Smooth muscle cell (in vitro differentiated cells): ENCODE results near the gene ZNF438. TPM values are rescaled to one million over a fixed set of nuclear protein-coding genes. Genes with fewer than 3 reads are reported as not detected.

Source experiments
- DNase-seq: peaks from one replicate; lab custom pipeline; 2025; ENCODE audit not compliant: unreplicated experiment; lab: John Stamatoyannopoulos, UW
- H2AFZ ChIP-seq: fragments of 200-600 bp; sonication (generic); 2 replicates; pipeline ENCODE4 v1.6.0; 2016; ENCODE audit warnings: antibody characterized with exemption, low read depth, mild to moderate bottlenecking
- H3F3A ChIP-seq: fragments of 200-600 bp; sonication (generic); 2 replicates; pipeline ENCODE4 v1.6.0; 2017; ENCODE audit warnings: antibody characterized with exemption, low read depth
- H3K27ac ChIP-seq: fragments of 200-600 bp; sonication (generic); 2 replicates; pipeline ENCODE4 v1.5.1; 2016; ENCODE audit warnings: low read depth, mild to moderate bottlenecking
- H3K27me3 ChIP-seq: fragments of 200-600 bp; sonication (generic); 2 replicates; pipeline ENCODE4 v1.6.1; 2016; ENCODE audit warnings: low read depth, mild to moderate bottlenecking
- H3K36me3 ChIP-seq: fragments of 200-600 bp; sonication (generic); 2 replicates; pipeline ENCODE4 v1.5.1; 2016; ENCODE audit warnings: low read depth
- H3K4me1 ChIP-seq: fragments of 200-600 bp; sonication (generic); 2 replicates; pipeline ENCODE4 v1.5.1; 2016; ENCODE audit warnings: low read depth
- H3K4me2 ChIP-seq: fragments of 200-600 bp; sonication (generic); 2 replicates; pipeline ENCODE4 v1.6.0; 2016; ENCODE audit warnings: mild to moderate bottlenecking
- H3K4me3 ChIP-seq: fragments of 200-600 bp; sonication (generic); 2 replicates; pipeline ENCODE4 v1.5.1; 2016; ENCODE audit warnings: mild to moderate bottlenecking
- H3K79me2 ChIP-seq: fragments of 200-600 bp; sonication (generic); 2 replicates; pipeline ENCODE4 v1.6.0; 2016; ENCODE audit warnings: low read depth, mild to moderate bottlenecking
- H3K9ac ChIP-seq: fragments of 200-600 bp; sonication (generic); 2 replicates; pipeline ENCODE4 v1.6.0; 2016; ENCODE audit warnings: low read depth
- H3K9me3 ChIP-seq: fragments of 200-600 bp; sonication (generic); replicated peaks from 2 replicates; pipeline ENCODE4 v1.5.1; 2016; ENCODE audit warnings: low read depth
- H4K20me1 ChIP-seq: fragments of 200-600 bp; sonication (generic); 2 replicates; pipeline ENCODE4 v1.6.0; 2016; ENCODE audit warnings: low read depth
- WGBS: methylation state at CpG from one replicate; pipeline ENCODE4 v1.1.7; 2016; ENCODE audit warnings: low lambda C conversion rate; 5-methylcytosine and 5-hydroxymethylcytosine counted together
- polyA plus RNA-seq: library from polyadenylated mRNA; unstranded; fragments of >200 nt; fragmentation: Nextera tagmentation; extraction: Ambion mirVana; gene quantifications from 2 replicates; pipeline ENCODE4 v1.2.1, GENCODE V29; 2016
- total RNA-seq: library from RNA; depleted of rRNA; stranded (reverse); fragments of >200 nt; gene quantifications from 2 replicates; pipeline ENCODE4 v1.2.3, GENCODE V29; 2014
- TF ChIP-seq, protein P1 (sequence below): fragments of 200-600 bp; sonication (generic); IDR thresholded peaks from 2 replicates; pipeline ENCODE4 v1.5.1; 2017; ENCODE audit warnings: borderline replicate concordance, mild to moderate bottlenecking, antibody characterized with exemption; ENCODE audit not compliant: insufficient read depth, poor library complexity, severe bottlenecking

Gene ZNF438
- total and polyA plus RNA-seq, 2 experiments from 2014 or later, result 2.8 to 3.4 TPM

DNA sequence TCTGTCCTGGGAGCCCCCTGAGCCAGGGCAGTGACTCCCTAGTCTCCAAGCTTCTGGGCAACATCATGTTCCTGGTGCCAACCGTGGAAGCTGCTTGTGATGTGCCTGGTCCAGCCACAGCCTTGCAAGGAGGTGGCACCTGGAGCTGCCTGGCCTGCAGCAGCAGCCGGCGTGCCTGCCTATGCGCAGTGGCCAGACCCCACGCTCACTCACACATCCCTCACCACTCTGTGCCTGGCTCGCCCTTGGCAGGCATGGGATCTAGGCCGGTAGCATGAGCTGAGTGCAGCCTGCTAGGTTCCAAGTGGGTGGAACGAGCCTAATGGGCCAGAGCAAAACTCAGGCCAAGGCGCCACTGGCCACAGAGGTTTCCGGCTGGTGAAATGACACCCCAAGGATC lies 184.0 kb downstream of the ZNF438 start:
- no peak overlapping the region for H3K4me3 ChIP-seq
- no peak for DNase-seq
- TF ChIP-seq, protein P1, sequence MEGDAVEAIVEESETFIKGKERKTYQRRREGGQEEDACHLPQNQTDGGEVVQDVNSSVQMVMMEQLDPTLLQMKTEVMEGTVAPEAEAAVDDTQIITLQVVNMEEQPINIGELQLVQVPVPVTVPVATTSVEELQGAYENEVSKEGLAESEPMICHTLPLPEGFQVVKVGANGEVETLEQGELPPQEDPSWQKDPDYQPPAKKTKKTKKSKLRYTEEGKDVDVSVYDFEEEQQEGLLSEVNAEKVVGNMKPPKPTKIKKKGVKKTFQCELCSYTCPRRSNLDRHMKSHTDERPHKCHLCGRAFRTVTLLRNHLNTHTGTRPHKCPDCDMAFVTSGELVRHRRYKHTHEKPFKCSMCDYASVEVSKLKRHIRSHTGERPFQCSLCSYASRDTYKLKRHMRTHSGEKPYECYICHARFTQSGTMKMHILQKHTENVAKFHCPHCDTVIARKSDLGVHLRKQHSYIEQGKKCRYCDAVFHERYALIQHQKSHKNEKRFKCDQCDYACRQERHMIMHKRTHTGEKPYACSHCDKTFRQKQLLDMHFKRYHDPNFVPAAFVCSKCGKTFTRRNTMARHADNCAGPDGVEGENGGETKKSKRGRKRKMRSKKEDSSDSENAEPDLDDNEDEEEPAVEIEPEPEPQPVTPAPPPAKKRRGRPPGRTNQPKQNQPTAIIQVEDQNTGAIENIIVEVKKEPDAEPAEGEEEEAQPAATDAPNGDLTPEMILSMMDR, result no peak
- H4K20me1 ChIP-seq, result no peaks in the 10 kb centered on the region
- H3K9ac ChIP-seq, result no peak overlapping the region
- 97% methylated on average over 10 of the region's 10 CpGs for WGBS
- H3K9me3 ChIP-seq, result no peaks in the 10 kb centered on the region
- H3K27ac ChIP-seq, result no peak overlapping the region
- H3K79me2 ChIP-seq, result no peaks in the 10 kb centered on the region
- no peak overlapping the region for H3K4me2 ChIP-seq
- no peaks in the 10 kb centered on the region for H3K27me3 ChIP-seq
- H3F3A ChIP-seq, result no peaks in the 10 kb centered on the region
- H3K4me1 ChIP-seq, result no peaks in the 10 kb centered on the region
- no peak overlapping the region for H2AFZ ChIP-seq
- H3K36me3 ChIP-seq, result no peaks in the 10 kb centered on the region

DNA sequence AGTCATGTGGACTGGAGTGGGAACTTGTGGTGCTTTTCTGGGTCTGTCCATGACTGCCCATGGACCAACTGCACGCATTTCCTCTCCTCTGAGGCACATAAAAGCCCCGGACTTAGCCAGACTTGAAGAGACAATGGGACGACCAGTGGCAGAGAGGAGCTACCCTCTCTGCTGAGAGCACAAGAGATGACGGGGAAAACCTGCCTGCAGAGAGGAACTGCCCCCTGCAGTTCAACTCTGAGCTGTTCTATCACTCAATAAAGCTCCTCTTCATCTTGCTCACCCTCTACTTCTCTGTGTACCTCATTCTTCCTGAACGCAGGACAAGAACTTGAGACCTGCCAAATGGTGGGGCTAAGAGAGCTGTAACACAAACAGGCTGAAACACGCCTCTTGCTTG lies 184.5 kb downstream of the ZNF438 start:
- Histone ChIP-seq H3K9ac (no peak overlapping the region), H3K27me3 (no peaks in the 10 kb centered on the region), H3F3A (no peaks in the 10 kb centered on the region), H3K4me2 (no peak overlapping the region), H3K9me3 (no peaks in the 10 kb centered on the region), H3K36me3 (no peaks in the 10 kb centered on the region), H2AFZ (no peak overlapping the region), H3K4me3 (no peak overlapping the region), H3K4me1 (no peaks in the 10 kb centered on the region), H4K20me1 (no peaks in the 10 kb centered on the region), H3K79me2 (no peaks in the 10 kb centered on the region), H3K27ac (no peak overlapping the region)
- no peak for DNase-seq
- WGBS, result 79% methylated on average over 6 of the region's 6 CpGs
- TF ChIP-seq, protein P1, result no peak

DNA sequence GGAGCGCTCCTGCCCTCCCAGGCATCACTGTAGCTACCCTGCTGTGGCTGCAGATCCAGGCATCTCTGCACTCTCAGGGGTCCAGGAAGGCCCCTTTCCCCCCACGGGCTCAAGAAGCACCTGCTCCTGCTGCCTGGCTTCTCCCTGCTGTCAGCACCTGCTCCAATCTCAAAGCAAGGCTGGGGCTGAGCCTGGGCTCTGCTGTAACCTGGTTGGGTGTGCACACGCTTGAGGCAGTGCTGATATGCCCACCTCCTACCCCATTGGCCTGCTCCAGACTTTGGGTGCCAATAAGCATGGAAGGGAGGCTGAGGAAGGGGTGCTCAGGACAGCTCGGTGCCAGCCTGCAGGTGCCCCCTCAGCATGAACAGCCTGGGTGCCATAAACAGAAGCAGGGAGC lies 185.0 kb downstream of the ZNF438 start:
- Histone ChIP-seq H3K36me3 (no peaks in the 10 kb centered on the region), H3K27ac (no peak overlapping the region), H4K20me1 (no peaks in the 10 kb centered on the region), H3K27me3 (no peaks in the 10 kb centered on the region), H3F3A (no peaks in the 10 kb centered on the region), H3K4me3 (no peak overlapping the region), H3K9ac (no peak overlapping the region), H3K4me2 (no peak overlapping the region), H3K9me3 (no peaks in the 10 kb centered on the region), H3K79me2 (no peaks in the 10 kb centered on the region), H3K4me1 (no peaks in the 10 kb centered on the region), H2AFZ (no peak overlapping the region)
- WGBS, result 91% methylated on average over 4 of the region's 4 CpGs
- TF ChIP-seq, protein P1, result no peak
- DNase-seq, result no peak

DNA sequence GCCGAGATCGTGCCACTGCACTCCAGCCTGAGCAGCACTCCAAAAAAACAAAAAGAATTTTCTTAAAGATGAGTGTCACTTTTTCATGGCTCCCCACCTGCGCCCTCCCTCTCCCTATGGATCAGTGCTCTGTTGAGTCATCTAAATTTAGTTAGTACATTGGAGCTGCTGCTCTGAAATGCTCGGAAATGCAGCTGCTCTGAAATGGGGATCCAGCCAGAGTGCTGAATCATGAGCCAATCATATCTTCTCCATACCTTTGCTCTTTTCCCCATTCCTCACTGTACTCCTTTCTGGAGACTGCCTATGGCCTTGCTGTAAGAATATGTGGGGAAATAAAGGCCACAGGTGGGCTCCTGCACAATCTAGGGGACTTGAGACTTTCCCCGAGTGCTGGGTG lies 188.8 kb downstream of the ZNF438 start:
- Histone ChIP-seq H3K9me3 (no peaks in the 10 kb centered on the region), H3K9ac (no peak overlapping the region), H3K27me3 (no peaks in the 10 kb centered on the region), H3F3A (no peaks in the 10 kb centered on the region), H3K4me1 (no peaks in the 10 kb centered on the region), H3K79me2 (no peaks in the 10 kb centered on the region), H3K4me2 (no peak overlapping the region), H4K20me1 (no peaks in the 10 kb centered on the region), H3K4me3 (no peak overlapping the region), H2AFZ (no peak overlapping the region), H3K36me3 (no peaks in the 10 kb centered on the region), H3K27ac (no peak overlapping the region)
- WGBS, result 91% methylated on average over 5 of the region's 5 CpGs
- TF ChIP-seq, protein P1, result no peak
- DNase-seq, result no peak
